NOMO-1 treated with dmso at 0.1 percent for 144 hours (cell line): ENCODE measurements around the gene AAGAB.

Source experiments
- DNase-seq: peaks from one replicate; lab custom pipeline; 2025; ENCODE audit not compliant: unreplicated experiment; lab: John Stamatoyannopoulos, UW

Gene AAGAB

DNA sequence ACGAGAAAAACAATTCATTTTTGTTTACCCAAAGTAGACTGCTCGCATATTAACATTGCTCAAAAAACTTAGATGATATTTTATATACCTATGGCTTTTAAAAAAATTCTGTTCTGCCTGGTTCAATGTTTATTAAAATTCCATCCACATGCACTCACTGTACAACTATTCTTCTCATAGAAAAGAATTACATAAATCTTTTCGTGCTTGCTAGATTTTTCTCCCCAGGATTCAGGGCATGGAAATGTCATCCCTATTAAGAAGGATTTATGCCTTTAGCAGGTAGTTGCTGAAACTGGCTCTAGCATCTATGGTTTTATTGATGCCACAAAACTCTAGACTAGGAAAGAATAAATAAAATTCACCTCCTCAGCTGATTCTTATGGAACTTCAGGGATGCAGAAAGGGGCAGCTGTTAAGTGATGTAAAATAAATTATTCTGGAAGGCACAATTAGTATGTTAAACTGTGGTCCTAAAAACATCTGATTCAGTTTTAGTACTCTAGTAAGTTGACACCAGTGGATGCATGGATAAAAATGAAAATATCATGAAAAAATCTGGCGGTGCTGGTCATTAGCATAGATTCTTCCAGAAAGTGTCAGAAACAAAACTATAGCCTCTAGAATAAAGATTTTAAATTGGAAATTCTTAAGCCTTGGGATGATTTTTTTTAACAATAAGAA lies 41.6 kb downstream of the AAGAB start:
- no peak for DNase-seq

DNA sequence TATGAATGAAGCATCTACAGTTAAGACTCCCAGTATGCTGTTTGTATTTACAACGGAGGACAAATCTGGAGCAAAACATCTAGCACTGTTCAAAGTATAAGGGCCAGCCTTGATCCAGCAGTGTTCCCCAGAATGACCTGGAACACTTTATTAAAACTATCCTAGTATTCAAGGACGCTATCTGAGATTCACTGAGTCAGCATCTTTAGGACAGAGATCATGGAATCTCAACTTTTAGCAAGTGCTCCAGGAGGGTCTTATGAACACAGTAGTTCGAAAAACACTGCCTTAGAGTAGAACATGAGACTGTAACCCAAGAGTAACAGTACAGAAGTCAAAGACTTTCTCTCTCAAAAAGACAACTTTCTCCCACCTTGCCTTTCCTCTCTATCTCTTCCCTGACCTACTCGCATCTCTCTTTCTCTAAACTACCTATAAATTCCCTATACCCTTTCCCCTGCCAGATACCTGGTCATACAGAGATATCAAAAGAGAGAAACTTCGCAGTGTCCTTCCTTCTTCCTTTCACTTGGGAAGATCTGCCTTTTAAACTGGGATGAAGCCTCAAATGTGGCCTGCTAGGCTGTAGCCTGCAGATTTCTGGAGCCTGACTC lies 43.8 kb downstream of the AAGAB start:
- DNase-seq, result no peak

DNA sequence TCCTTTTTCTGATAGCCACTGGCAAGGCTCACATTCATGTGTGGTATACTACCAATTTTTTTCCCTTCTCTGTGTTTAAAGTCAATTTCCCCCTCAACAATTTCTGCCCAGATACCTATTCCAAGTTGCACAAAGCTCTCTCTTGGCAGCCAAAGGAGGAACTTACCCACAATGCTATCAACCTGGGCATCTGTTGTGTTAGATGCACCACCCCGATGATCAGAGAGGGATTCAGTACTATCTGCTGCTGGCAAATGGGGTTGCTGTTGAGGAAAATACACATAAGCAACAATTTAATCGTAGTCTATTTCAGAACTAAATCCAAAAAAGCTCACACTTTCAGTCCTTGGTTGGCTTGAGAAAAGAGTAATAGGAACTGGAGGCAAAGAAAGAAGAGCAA lies 46.1 kb downstream of the AAGAB start:
- no peak for DNase-seq

GRCh38 chr15:67207555-67208207 lies 46.8 kb downstream of the AAGAB start:
- no peak for DNase-seq

GRCh38 chr15:67202991-67203390 lies 51.5 kb downstream of the AAGAB start:
- no peak for DNase-seq

DNA sequence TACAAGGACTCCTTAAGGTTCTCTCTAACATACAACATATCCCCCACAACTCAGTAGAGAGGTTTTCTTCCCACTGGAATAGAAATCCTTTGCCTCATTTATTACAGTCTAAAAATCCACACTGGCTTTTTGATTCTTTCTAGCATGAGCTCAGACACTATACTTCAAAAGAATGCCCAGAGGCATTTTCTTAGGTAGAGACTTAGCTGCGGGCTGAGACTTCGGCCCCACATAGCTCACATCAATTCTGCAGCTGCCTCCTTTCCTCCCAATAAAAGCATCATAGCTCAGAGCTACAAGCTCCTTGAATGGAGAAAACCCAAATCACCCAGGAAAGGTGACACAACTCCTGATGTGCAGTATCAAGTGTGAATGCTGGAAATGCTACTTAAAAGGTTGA lies 52.4 kb downstream of the AAGAB start:
- DNase-seq, result no peak

DNA sequence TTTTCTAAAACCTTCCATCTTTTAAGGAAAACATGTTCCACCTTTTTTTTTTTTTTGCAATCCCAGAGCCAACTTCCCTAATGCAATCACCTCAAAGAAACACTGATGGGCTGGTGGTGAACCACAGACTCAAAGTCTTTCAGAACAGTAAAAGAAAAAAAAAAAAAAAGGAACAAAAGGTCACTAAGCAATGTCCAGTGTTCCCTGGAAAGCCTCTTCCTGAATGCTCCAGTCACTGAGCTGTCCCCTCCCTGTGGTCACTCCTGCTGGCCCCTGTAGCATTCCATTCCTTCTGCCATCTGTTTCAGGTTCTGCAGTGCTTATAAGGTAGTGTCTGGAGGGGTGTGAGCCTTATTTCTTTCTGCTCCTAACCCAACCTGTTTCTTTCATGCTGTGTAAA lies 53.3 kb downstream of the AAGAB start:
- DNase-seq, result no peak

- no peak for DNase-seq
These were observed 54.3 kb downstream of the AAGAB start for GRCh38 chr15:67199881-67200763.

- no peak for DNase-seq
These were observed 55.1 kb downstream of the AAGAB start for GRCh38 chr15:67199391-67199790.

DNA sequence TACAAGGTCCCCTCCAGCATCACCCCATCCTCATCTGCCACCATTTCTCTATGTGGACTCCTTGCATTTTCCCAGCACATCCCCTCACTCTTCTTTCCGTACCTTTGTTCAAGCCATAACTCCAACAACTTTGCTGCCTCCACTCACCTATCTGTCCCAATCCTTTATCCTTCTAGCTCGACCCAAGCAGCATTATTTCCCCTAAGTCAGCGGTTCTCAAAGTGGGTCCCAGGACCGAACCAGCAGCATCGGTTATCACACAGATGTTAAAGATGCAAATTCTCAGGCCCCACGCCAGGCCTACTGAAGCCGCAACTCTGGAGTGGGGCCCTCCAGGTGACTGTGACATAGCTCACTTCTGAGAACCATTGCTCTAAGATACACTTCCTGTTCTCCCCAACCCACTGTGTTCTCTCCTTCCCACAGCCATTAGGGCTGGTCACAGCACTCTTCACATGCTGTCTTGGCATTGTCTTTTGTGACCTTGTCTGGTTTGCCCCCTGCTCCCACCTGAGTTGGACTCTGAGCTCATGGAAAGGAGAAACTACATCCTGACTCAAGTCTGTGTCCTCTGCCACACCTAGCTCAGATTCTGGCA lies 56.2 kb downstream of the AAGAB start:
- DNase-seq, result no peak

DNA sequence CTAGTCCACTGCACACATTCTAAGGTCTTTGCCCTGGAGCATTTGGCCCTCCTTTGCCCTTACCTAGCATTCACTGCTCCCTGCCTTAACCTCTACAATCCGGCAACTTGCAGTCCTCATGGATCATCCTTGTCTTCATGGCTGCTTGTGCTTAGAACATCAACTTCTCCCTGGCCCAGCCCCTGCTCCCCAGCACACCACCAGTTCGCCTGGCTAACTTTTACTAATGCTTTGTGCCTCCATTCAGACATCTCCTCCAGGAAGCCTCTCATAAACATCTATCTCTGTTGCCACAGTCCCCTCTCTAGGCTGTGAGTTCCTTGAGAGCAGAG lies 57.1 kb downstream of the AAGAB start:
- DNase-seq, result no peak

DNA sequence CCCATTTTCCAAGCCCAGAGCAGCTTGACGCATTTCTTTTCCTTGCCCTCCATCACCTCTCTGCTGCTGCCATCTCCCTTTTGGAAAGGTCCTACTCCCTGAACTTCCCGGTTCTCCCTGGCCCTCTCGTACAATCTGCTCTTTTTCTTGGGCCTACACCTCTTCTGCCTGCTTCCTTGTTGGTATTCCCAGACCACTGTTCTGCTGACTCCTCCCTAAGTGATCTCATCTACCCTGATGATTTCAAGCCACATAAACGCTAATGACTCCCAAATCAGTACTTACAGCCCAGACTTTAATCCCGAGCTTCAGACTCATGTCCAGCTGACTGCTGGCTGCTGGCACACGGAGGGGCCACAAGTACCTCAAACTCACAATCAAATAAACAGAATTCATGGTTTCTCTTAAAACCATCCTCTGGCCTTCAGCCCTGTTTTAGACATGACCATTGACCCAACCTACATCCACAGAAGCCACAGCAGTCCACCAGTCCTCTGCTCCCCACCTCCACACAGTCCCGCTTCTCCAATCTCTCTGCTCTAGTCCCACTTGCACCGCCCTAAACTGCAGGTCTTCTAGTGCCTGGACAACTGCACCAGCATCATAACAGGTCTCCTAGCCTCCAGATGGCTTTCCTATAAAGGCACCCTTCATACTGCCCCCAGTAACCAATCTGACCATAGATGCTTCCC lies 57.6 kb downstream of the AAGAB start:
- DNase-seq, result no peak

GRCh38 chr15:67196222-67196621 lies 58.2 kb downstream of the AAGAB start:
- no peak for DNase-seq

DNA sequence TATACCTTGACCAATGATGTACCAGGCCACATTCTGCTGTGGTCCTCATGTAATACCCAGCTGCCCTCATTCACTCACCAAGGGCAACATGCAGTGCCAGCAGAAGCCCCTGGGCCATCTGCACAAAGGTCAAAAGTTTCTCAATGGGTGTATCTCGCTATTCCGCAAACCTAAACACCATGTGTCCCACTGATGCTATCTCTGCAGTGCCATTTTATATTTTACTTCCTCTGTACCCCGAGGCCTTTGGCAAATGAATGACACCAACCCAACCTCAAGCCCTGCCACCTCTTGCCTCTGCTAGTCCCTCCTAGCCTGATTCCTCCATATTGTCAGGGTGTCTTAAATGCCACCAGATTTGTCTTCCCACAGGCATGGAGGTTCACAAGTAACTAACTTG lies 59.2 kb downstream of the AAGAB start:
- no peak for DNase-seq

DNA sequence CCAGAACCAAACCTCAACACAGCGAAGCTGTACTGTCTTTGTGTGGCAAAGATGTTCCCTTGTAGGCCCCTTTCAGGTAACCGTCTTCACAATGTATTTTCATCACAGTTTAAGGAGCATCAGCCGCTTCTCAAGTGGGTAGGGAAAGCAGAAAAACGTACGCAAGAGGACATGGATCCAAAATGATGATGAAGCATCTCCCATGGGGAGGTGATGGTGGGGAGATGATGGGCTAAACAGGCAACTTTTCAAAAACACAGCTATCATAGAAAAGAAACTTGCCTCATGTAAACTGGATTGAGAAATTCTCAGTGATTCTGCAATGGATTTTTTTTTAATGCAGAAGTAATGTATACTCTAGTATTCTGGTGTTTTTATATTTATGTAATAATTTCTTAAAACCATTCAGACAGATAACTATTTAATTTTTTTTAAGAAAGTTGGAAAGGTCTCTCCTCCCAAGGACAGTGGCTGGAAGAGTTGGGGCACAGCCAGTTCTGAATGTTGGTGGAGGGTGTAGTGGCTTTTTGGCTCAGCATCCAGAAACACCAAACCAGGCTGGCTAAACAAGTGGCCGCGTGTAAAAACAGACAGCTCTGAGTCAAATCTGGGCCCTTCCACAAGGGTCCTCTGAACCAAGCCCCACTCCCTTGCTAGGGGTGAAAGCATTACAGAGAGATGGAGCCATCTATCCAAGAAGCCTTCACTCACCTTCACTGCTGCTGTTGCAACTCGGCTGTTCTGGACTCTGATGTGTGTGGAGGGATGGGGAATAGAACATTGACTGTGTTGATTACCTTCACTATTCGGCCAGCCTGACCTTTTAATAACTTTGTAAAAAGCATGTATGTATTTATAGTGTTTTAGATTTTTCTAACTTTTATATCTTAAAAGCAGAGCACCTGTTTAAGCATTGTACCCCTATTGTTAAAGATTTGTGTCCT lies 60.0 kb downstream of the AAGAB start:
- DNase-seq, result no peak

- DNase-seq, result no peak
These were observed 61.1 kb downstream of the AAGAB start for GRCh38 chr15:67193223-67193990.

- DNase-seq, result no peak
These were observed 62.2 kb downstream of the AAGAB start for GRCh38 chr15:67192185-67192820.

DNA sequence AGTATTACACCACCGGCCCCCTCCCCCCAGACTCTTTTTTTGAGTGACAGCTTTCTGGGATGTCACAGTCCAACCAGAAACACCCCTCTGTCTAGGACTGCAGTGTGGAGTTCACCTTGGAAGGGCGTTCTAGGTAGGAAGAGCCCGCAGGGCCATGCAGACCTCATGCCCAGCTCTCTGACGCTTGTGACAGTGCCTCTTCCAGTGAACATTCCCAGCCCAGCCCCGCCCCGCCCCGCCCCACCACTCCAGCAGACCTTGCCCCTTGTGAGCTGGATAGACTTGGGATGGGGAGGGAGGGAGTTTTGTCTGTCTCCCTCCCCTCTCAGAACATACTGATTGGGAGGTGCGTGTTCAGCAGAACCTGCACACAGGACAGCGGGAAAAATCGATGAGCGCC lies 63.6 kb downstream of the AAGAB start:
- no peak for DNase-seq
